Measurements from ENCODE around the gene APH1A. TPM values are rescaled to one million over a fixed set of nuclear protein-coding genes. Genes with fewer than 3 reads are reported as not detected.

Gene APH1A
- total and polyA plus RNA-seq, 2 of the 13 experiments (the other 11 are each of a cell fraction or from before 2014, with no cell fraction given): 114 to 130 TPM

- TF ChIP-seq ZNF740 (CRISPR knock-in tag; IDR thresholded peaks at IDR 0.05) (no peak), SKI (IDR thresholded peaks at IDR 0.05; ENCODE audit: partially characterized antibody) (no peak), ZNF33B (CRISPR knock-in tag; IDR thresholded peaks at IDR 0.05) (no peak), ZBTB33 (CRISPR knock-in tag; IDR thresholded peaks at IDR 0.05) (0 out of 2 replicates have a peak, but pooled peaks have one; percentile 42), SMAD3 (CRISPR knock-in tag; IDR thresholded peaks at IDR 0.05) (no peak), ZNF468 (CRISPR knock-in tag; IDR thresholded peaks at IDR 0.05) (no peak), MXD1 (CRISPR knock-in tag; IDR thresholded peaks at IDR 0.05) (no peak), SYNCRIP (IDR thresholded peaks at IDR 0.05; ENCODE audit: insufficient read depth, low read depth, low read length) (no peak), FOSL2 (CRISPR knock-in tag; IDR thresholded peaks at IDR 0.05) (no peak), ZKSCAN8 (CRISPR knock-in tag; IDR thresholded peaks at IDR 0.05; ENCODE audit: borderline replicate concordance) (no peak), IRX3 (CRISPR knock-in tag; IDR thresholded peaks at IDR 0.05; ENCODE audit: borderline replicate concordance, low read depth) (no peak), ZNF597 (CRISPR knock-in tag; IDR thresholded peaks at IDR 0.05) (no peak), ZNF280D (CRISPR knock-in tag; IDR thresholded peaks at IDR 0.05) (no peak), MAX (IDR thresholded peaks at IDR 0.05) (peak; percentile 47), ZNF276 (CRISPR knock-in tag; IDR thresholded peaks at IDR 0.05; ENCODE audit: low read depth) (no peak), ZNF563 (CRISPR knock-in tag; IDR thresholded peaks at IDR 0.05) (no peak), TFDP1 (CRISPR knock-in tag; IDR thresholded peaks at IDR 0.05; ENCODE audit: borderline replicate concordance) (no peak), SPEN (CRISPR knock-in tag; IDR thresholded peaks at IDR 0.05; ENCODE audit: low read depth) (no peak), SP2 (CRISPR knock-in tag; IDR thresholded peaks at IDR 0.05) (no peak), TARDBP (CRISPR knock-in tag; IDR thresholded peaks at IDR 0.05) (no peak)
Observed at GRCh38 chr1:150280138-150280707, 11.4 kb upstream of the APH1A start (continued).

All from HepG2 (cell line).